HepG2 (cell line): ENCODE measurements around the gene RAB35. TPM values are rescaled to one million over a fixed set of nuclear protein-coding genes. Genes with fewer than 3 reads are reported as not detected.

Experiments
- CBFB ChIP-seq: sonication (generic); formaldehyde crosslinking; IDR thresholded peaks from 2 replicates; pipeline ENCODE4 v1.4.0; 2020; ENCODE audit warnings: missing genetic modification reagents
- NFKB2 ChIP-seq: sonication (generic); formaldehyde crosslinking; IDR thresholded peaks from 2 replicates; pipeline ENCODE4 v1.4.0; 2020; ENCODE audit warnings: missing genetic modification reagents, borderline replicate concordance
- NR1H2 ChIP-seq: sonication (generic); formaldehyde crosslinking; IDR thresholded peaks from 2 replicates; pipeline ENCODE4 v1.8.1; 2022; ENCODE audit warnings: low read depth, missing genetic modification reagents, borderline replicate concordance
- PLRG1 ChIP-seq: fragments of 450-650 bp; conservative IDR thresholded peaks from 2 replicates; pipeline ENCODE4 v1.6.1; 2016
- RORA ChIP-seq: sonication (generic); formaldehyde crosslinking; IDR thresholded peaks from 2 replicates; pipeline ENCODE4 v1.5.0; 2020; ENCODE audit warnings: mild to moderate bottlenecking, missing genetic modification reagents, moderate library complexity
- YEATS4 ChIP-seq: sonication (generic); formaldehyde crosslinking; IDR thresholded peaks from 2 replicates; pipeline ENCODE4 v1.4.0; 2020; ENCODE audit warnings: missing genetic modification reagents, borderline replicate concordance
- ZFP1 ChIP-seq: IDR thresholded peaks from 2 replicates; pipeline ENCODE4 v1.6.1; 2016
- ZNF121 ChIP-seq: sonication (generic); formaldehyde crosslinking; IDR thresholded peaks from 2 replicates; pipeline ENCODE4 v1.5.0; 2020; ENCODE audit warnings: mild to moderate bottlenecking, missing genetic modification reagents
- ZNF143 ChIP-seq: sonication (generic); formaldehyde crosslinking; IDR thresholded peaks from 2 replicates; pipeline ENCODE4 v1.4.0; 2020; ENCODE audit warnings: missing genetic modification reagents
- ZNF343 ChIP-seq: sonication (generic); formaldehyde crosslinking; IDR thresholded peaks from 2 replicates; pipeline ENCODE4 v1.4.0; 2020; ENCODE audit warnings: mild to moderate bottlenecking, missing genetic modification reagents
- ZNF563 ChIP-seq: sonication (generic); formaldehyde crosslinking; IDR thresholded peaks from 2 replicates; pipeline ENCODE4 v1.8.0; 2022; ENCODE audit warnings: mild to moderate bottlenecking, moderate library complexity, missing genetic modification reagents
- ZNF589 ChIP-seq: sonication (generic); formaldehyde crosslinking; conservative IDR thresholded peaks from 2 replicates; pipeline ENCODE4 v1.8.0; 2022; ENCODE audit warnings: mild to moderate bottlenecking, moderate library complexity, missing genetic modification reagents
- ZNF749 ChIP-seq: sonication (generic); formaldehyde crosslinking; IDR thresholded peaks from 2 replicates; pipeline ENCODE4 v1.8.0; 2022; ENCODE audit warnings: mild to moderate bottlenecking, missing genetic modification reagents, moderate library complexity, borderline replicate concordance
- ZNF788 ChIP-seq: sonication (generic); formaldehyde crosslinking; IDR thresholded peaks from 2 replicates; pipeline ENCODE4 v1.5.0; 2020; ENCODE audit warnings: mild to moderate bottlenecking, missing genetic modification reagents, borderline replicate concordance
- ZNF883 ChIP-seq: sonication (generic); formaldehyde crosslinking; IDR thresholded peaks from 2 replicates; pipeline ENCODE4 v1.5.1; 2020; ENCODE audit warnings: mild to moderate bottlenecking, missing genetic modification reagents; ENCODE audit errors: not compliant biosample characterization
- polyA plus RNA-seq, 8 experiments: library from polyadenylated mRNA; depleted of rRNA in 3 of 8; stranded (reverse) in 7 of 8; unstranded in 1 of 8; fragments of >200 nt; fragmentation: Illumina TruSeq in 4 of 8; extraction: Trizol in 4 of 8; gene quantifications; 2 replicates each; pipeline versions ENCODE4 v1.2.1 to v1.2.3, GENCODE V29; 2011 to 2016; ENCODE audit warnings: low read depth in 4 of 8, missing spikeins in 1 of 8, mixed read lengths in 1 of 8; ENCODE audit not compliant: insufficient read depth in 1 of 8
- total RNA-seq, 5 experiments: library from RNA; depleted of rRNA; stranded (reverse); fragments of >200 nt; fragmentation: Illumina TruSeq; extraction: Trizol; gene quantifications; 2 replicates each; pipeline ENCODE4 v1.2.3, GENCODE V29; 2016; ENCODE audit warnings: low read depth in 1 of 5
- TF ChIP-seq, protein P1 (sequence below): sonication (generic); formaldehyde crosslinking; IDR thresholded peaks from 2 replicates; pipeline ENCODE4 v1.8.1; 2023; ENCODE audit warnings: mild to moderate bottlenecking, missing genetic modification reagents
- TF ChIP-seq, protein P2 (sequence below): sonication (generic); formaldehyde crosslinking; IDR thresholded peaks from 2 replicates; pipeline ENCODE4 v1.4.0; 2020; ENCODE audit warnings: missing genetic modification reagents, borderline replicate concordance
- TF ChIP-seq, protein P3 (sequence below): sonication (generic); formaldehyde crosslinking; IDR thresholded peaks from 2 replicates; pipeline ENCODE4 v1.5.1; 2020; ENCODE audit warnings: missing genetic modification reagents, mild to moderate bottlenecking, borderline replicate concordance

RAB35 gene
- total and polyA plus RNA-seq, 2 of the 13 experiments (the other 11 are each of a cell fraction or from before 2014, with no cell fraction given): 25.2 to 29.1 TPM

DNA sequence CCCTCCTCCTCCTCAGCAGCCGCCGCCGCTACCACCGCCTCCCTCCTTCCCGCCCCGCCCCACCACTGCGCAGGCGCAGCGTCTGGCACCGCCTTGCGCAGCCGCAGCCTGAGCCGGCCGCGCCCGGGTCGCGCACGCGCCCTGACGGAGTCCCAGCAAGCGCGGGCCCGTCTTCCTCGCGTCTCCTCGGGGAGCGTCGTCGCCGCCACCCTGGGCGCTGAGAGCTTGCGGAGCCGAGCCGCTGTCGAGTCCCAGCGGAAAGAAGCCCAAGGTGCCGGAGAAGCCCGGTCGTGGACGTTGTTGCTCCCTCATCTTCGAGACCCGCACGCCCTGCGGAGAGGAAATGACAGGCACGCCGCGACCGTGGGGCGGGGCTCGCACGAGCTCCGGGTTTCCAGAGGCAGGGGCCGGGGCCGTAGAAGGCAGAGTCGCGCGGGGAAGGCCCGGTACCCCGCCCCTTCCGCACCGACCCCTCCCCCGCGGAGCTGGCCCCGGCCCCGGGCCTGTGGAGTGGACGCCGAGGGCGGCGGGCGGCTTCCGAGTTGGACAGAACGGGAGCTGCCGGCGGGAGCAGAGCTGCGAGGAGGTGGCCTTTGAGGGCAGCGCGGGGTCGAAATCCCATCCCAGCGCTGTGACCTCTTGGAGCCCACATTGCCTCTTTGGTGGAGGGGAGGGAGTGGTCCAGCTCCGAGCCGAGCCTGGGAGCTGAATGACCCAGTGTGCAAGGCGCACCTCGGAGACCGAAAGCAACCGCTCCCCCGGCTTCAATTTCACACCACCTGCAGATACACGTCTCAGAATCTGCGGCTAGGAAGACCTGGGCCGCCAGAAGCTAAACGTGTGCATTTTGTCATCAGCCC, 469 bp upstream of the RAB35 start (continued):
- TF ChIP-seq ZNF589 (CRISPR knock-in tag) (peak; percentile 79; the same call in 1 of the 2 replicates), ZNF788 (CRISPR knock-in tag) (peak; percentile 73; the same call in 1 of the 2 replicates), ZNF143 (0 out of 2 replicates have a peak, but pooled peaks have one; percentile 49), ZFP1 (CRISPR knock-in tag) (no peak; the same call in 1 of the 2 replicates), NFKB2 (CRISPR knock-in tag) (peak; percentile 95), CBFB (CRISPR knock-in tag) (no peak), YEATS4 (peak; percentile 84), ZNF121 (CRISPR knock-in tag) (peak; percentile 65), ZNF563 (CRISPR knock-in tag) (peak; percentile 92), ZNF883 (CRISPR knock-in tag) (peak; percentile 92), ZNF343 (0 out of 2 replicates have a peak, but pooled peaks have one; percentile 77), RORA (CRISPR knock-in tag) (no peak), ZNF749 (CRISPR knock-in tag) (peak; percentile 63; the same call in 1 of the 2 replicates), NR1H2 (CRISPR knock-in tag) (no peak), PLRG1 (no peak)
- TF ChIP-seq, protein P1, sequence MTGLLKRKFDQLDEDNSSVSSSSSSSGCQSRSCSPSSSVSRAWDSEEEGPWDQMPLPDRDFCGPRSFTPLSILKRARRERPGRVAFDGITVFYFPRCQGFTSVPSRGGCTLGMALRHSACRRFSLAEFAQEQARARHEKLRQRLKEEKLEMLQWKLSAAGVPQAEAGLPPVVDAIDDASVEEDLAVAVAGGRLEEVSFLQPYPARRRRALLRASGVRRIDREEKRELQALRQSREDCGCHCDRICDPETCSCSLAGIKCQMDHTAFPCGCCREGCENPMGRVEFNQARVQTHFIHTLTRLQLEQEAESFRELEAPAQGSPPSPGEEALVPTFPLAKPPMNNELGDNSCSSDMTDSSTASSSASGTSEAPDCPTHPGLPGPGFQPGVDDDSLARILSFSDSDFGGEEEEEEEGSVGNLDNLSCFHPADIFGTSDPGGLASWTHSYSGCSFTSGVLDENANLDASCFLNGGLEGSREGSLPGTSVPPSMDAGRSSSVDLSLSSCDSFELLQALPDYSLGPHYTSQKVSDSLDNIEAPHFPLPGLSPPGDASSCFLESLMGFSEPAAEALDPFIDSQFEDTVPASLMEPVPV (CRISPR knock-in tag): peak; percentile 87
- TF ChIP-seq, protein P2, sequence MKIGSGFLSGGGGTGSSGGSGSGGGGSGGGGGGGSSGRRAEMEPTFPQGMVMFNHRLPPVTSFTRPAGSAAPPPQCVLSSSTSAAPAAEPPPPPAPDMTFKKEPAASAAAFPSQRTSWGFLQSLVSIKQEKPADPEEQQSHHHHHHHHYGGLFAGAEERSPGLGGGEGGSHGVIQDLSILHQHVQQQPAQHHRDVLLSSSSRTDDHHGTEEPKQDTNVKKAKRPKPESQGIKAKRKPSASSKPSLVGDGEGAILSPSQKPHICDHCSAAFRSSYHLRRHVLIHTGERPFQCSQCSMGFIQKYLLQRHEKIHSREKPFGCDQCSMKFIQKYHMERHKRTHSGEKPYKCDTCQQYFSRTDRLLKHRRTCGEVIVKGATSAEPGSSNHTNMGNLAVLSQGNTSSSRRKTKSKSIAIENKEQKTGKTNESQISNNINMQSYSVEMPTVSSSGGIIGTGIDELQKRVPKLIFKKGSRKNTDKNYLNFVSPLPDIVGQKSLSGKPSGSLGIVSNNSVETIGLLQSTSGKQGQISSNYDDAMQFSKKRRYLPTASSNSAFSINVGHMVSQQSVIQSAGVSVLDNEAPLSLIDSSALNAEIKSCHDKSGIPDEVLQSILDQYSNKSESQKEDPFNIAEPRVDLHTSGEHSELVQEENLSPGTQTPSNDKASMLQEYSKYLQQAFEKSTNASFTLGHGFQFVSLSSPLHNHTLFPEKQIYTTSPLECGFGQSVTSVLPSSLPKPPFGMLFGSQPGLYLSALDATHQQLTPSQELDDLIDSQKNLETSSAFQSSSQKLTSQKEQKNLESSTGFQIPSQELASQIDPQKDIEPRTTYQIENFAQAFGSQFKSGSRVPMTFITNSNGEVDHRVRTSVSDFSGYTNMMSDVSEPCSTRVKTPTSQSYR (CRISPR knock-in tag): 0 out of 2 replicates have a peak, but pooled peaks have one; percentile 47
- TF ChIP-seq, protein P3, sequence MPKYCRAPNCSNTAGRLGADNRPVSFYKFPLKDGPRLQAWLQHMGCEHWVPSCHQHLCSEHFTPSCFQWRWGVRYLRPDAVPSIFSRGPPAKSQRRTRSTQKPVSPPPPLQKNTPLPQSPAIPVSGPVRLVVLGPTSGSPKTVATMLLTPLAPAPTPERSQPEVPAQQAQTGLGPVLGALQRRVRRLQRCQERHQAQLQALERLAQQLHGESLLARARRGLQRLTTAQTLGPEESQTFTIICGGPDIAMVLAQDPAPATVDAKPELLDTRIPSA (CRISPR knock-in tag): no peak
